NT2/D1 (cell line): ENCODE data around the gene TIAM1.

Experiments used
- SUZ12 ChIP-seq: IDR thresholded peaks from 2 replicates; pipeline ENCODE4 v1.6.1; 2011; ENCODE audit not compliant: insufficient read length, insufficient read depth; ENCODE audit errors: extremely low read depth
- YY1 ChIP-seq: IDR thresholded peaks from 2 replicates; pipeline ENCODE4 v1.6.1; 2011; ENCODE audit not compliant: insufficient read length, insufficient read depth

DNA sequence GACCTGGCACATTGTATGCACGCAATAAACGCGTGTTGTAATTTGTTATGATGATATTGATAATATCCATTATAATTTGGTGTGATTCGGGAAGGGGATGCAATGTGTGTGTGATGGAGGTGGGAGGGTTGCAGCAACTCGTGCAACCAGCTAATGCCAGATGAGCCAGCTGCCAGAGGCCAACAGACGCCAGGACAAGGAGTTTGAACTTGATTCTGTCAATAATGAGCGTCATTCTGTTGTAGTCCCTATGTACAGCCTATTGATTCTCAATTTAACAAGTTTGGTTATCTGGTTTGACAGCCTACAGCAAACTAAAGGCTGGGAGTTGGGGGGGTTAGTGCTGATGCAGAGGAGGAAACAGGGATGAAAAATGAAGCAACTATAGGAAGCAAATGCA lies 35.5 kb downstream of the TIAM1 start:
- TF ChIP-seq YY1 (no peak), SUZ12 (no peak)
